GM23248 (cell line): ENCODE results near the gene HOXA4. TPM values are rescaled to one million over a fixed set of nuclear protein-coding genes. Genes with fewer than 3 reads are reported as not detected.

ENCODE experiments used
- DNase-seq: peaks from one replicate; pipeline ENCODE4 v3.0.0-alpha.2; 2015
- H2AFZ ChIP-seq: fragments of 200-600 bp; sonication (generic); 2 replicates; pipeline ENCODE4 v1.6.1; 2016; ENCODE audit warnings: antibody characterized with exemption
- H3F3A ChIP-seq: fragments of 200-600 bp; sonication (generic); 2 replicates; pipeline ENCODE4 v1.6.1; 2016; ENCODE audit warnings: mild to moderate bottlenecking, antibody characterized with exemption, mixed run types; ENCODE audit not compliant: insufficient read depth
- H3K27ac ChIP-seq: fragments of 200-600 bp; sonication (generic); 2 replicates; pipeline ENCODE4 v1.5.1; 2016; ENCODE audit warnings: mild to moderate bottlenecking
- H3K27me3 ChIP-seq: fragments of 200-600 bp; sonication (generic); replicated peaks from 2 replicates; pipeline ENCODE4 v1.6.1; 2016; ENCODE audit warnings: mild to moderate bottlenecking; ENCODE audit not compliant: insufficient read depth
- H3K36me3 ChIP-seq: fragments of 200-600 bp; sonication (generic); 2 replicates; pipeline ENCODE4 v1.6.1; 2016; ENCODE audit warnings: low read depth, mild to moderate bottlenecking
- H3K4me1 ChIP-seq: fragments of 200-600 bp; sonication (generic); 2 replicates; pipeline ENCODE4 v1.6.1; 2016; ENCODE audit warnings: mild to moderate bottlenecking; ENCODE audit not compliant: insufficient read depth
- H3K4me2 ChIP-seq: fragments of 200-600 bp; sonication (generic); one replicate; pipeline ENCODE4 v1.6.1; 2016; ENCODE audit warnings: mild to moderate bottlenecking; ENCODE audit not compliant: unreplicated experiment
- H3K4me3 ChIP-seq: fragments of 200-600 bp; sonication (generic); 2 replicates; pipeline ENCODE4 v1.5.1; 2016; ENCODE audit warnings: mild to moderate bottlenecking
- H3K79me2 ChIP-seq: fragments of 200-600 bp; sonication (generic); 2 replicates; pipeline ENCODE4 v1.6.1; 2016; ENCODE audit warnings: mild to moderate bottlenecking; ENCODE audit not compliant: insufficient read depth
- H3K9ac ChIP-seq: fragments of 200-600 bp; sonication (generic); 2 replicates; pipeline ENCODE4 v1.6.1; 2016; ENCODE audit warnings: mild to moderate bottlenecking
- H3K9me2 ChIP-seq: fragments of 200-600 bp; sonication (generic); 2 replicates; pipeline ENCODE4 v1.6.1; 2016; ENCODE audit warnings: mixed run types, mild to moderate bottlenecking, moderate library complexity; ENCODE audit not compliant: insufficient read depth
- H3K9me3 ChIP-seq: fragments of 200-600 bp; sonication (generic); one replicate; pipeline ENCODE4 v1.6.1; 2017; ENCODE audit warnings: low read depth
- H4K20me1 ChIP-seq: fragments of 200-600 bp; sonication (generic); 2 replicates; pipeline ENCODE4 v1.6.0; 2016; ENCODE audit not compliant: insufficient read depth
- EZH2 ChIP-seq: fragments of 200-600 bp; sonication (generic); IDR thresholded peaks from 2 replicates; pipeline ENCODE4 v1.6.1; 2018; ENCODE audit warnings: antibody characterized with exemption, mild to moderate bottlenecking; ENCODE audit not compliant: insufficient read depth, poor library complexity, severe bottlenecking
- EZH2phosphoT487 ChIP-seq: fragments of 200-600 bp; sonication (generic); IDR thresholded peaks from 2 replicates; pipeline ENCODE4 v1.6.1; 2018; ENCODE audit warnings: antibody characterized with exemption, moderate library complexity, mild to moderate bottlenecking, low read depth; ENCODE audit not compliant: insufficient read depth
- WGBS, 2 experiments: methylation state at CpG; one replicate each; pipeline ENCODE4 v1.1.6; 2015 to 2017; ENCODE audit warnings: low lambda C conversion rate in 2 of 2, low coverage in 1 of 2; ENCODE audit errors: missing lambda C conversion rate in 2 of 2; 5-methylcytosine and 5-hydroxymethylcytosine counted together
- in situ Hi-C: fragments of 300-500 bp; cut with MboI; formaldehyde crosslinking; loops from 2 replicates; pipeline ENCODE4 v1.15.0; 2020
- polyA plus RNA-seq: library from polyadenylated mRNA; unstranded; fragments of >200 nt; fragmentation: Nextera tagmentation; extraction: Ambion mirVana; gene quantifications from 2 replicates; pipeline ENCODE4 v1.2.1, GENCODE V29; 2016
- total RNA-seq: library from RNA; depleted of rRNA; stranded (reverse); fragments of >200 nt; shearing (Covaris generic); gene quantifications from 2 replicates; pipeline ENCODE4 v1.2.3, GENCODE V29; 2014

HOXA4 gene
- total and polyA plus RNA-seq, 2 experiments from 2014 or later = 1.8 to 3.1 TPM

DNA sequence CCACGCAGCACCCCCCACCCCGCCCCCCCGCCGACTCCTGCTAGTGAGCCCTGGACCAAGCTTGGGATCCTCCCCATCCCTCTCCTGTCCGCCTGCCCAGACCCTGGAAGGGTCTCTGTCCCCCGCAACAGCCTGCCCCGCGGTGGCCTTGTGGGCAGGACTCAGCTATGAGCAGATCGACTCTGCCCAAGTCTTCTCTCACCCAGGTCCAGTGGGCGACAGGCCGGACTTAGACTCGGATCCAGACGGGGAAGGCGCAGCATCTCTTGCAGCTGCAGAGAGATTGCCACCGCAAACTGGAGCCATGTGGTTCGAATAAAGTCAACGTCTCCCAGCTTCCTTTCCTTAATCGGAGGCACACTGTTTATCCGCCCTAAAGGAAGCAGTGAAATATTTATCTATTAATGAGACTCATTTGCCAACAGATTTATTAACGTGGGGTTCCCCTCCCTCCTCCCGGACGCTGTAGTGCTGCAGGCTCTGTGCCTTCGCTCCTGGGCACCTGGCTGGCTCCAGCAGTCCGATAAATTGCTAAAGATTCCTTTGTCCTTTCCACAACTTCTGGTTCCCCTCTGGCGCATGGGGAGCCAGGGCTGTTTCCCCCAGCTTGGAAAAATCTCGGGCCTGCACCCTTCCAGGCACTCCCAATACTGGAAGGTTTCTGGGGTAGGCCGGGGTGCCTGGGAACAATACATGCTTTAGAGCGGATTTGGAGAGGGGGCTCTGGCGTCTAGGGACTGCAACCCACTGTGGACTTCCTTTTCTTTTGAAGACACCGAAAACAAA, 26.6 kb upstream of the HOXA4 start:
- no peaks in the 10 kb centered on the region for H4K20me1 ChIP-seq
- peak overlapping the region; percentile 80 for H3K9ac ChIP-seq
- TF ChIP-seq EZH2 (no peak), EZH2phosphoT487 (no peak)
- no peaks in the 10 kb centered on the region for H3K9me2 ChIP-seq
- peak; percentile 57 for DNase-seq
- peak overlapping the region; percentile 93 for H3K4me2 ChIP-seq
- H3K36me3 ChIP-seq = no peaks in the 10 kb centered on the region
- H2AFZ ChIP-seq = peak overlapping the region; percentile 96
- H3K4me3 ChIP-seq = peak overlapping the region; percentile 88
- in situ Hi-C loops = loop anchor here (10.0 kb wide), 3 partner anchors 302 to 1292 kb away; no protein-coding TSS in a partner anchor
- H3F3A ChIP-seq = peaks cover 9% of the 10 kb centered on the region; the same call in 1 of the 2 replicates
- no peak overlapping the region for H3K27ac ChIP-seq
- peaks cover 12% of the 10 kb centered on the region for H3K4me1 ChIP-seq
- H3K9me3 ChIP-seq = no peaks in the 10 kb centered on the region
- H3K79me2 ChIP-seq = peaks cover 48% of the 10 kb centered on the region
- H3K27me3 ChIP-seq = no peaks in the 10 kb centered on the region
- 30 to 32% methylated on average over 26 to 28 of the region's 30 CpGs for WGBS, 2 experiments

DNA sequence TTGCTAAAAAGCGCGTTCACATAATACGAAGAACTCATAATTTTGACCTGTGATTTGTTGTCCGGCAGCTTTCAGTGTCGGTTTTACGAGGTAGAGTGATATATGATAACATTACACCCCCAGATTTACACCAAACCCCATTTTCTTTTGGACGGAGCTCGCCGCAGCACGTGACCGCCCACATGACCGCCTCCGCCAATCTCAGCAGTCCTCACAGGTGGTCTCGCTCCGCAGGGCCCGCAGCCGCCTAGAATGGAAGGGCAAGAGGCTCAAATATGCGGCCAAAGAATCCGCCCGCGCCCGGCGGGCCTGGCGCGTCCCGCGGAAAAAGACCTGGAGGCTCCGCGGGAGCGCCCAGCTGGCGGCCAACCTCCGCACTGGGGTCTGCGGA, 25.9 kb upstream of the HOXA4 start, which contains the start of gene HOXA7:
TSS of gene HOXA7 (minus strand) at position 168 of the 391 bp plus-strand sequence. CDS start at position 38, 130 bp downstream.
- peaks cover 48% of the 10 kb centered on the region for H3K79me2 ChIP-seq
- H3K36me3 ChIP-seq = no peaks in the 10 kb centered on the region
- H3K4me2 ChIP-seq = peak within 1 kb of the TSS; percentile 93
- in situ Hi-C loops = loop anchor here (10.0 kb wide), 3 partner anchors 302 to 1292 kb away; no protein-coding TSS in a partner anchor
- peaks cover 12% of the 10 kb centered on the region for H3K4me1 ChIP-seq
- H3F3A ChIP-seq = peaks cover 12% of the 10 kb centered on the region; the same call in 1 of the 2 replicates
- peak within 1 kb of the TSS; percentile 80 for H3K9ac ChIP-seq
- TF ChIP-seq EZH2 = no peak
- no peak for TF ChIP-seq EZH2phosphoT487
- H2AFZ ChIP-seq = peak within 1 kb of the TSS; percentile 96
- peak; percentile 91 for DNase-seq
- no peaks in the 10 kb centered on the region for H3K27me3 ChIP-seq
- 1% methylated on average over 26 to 33 of the region's 33 CpGs for WGBS, 2 experiments
- H3K9me3 ChIP-seq = no peaks in the 10 kb centered on the region
- H3K4me3 ChIP-seq = peak within 1 kb of the TSS; percentile 88
- no peaks in the 10 kb centered on the region for H3K9me2 ChIP-seq
- no peaks in the 10 kb centered on the region for H4K20me1 ChIP-seq
- peak within 1 kb of the TSS; percentile 49 for H3K27ac ChIP-seq

GRCh38 chr7:27155816-27156507, 25.4 kb upstream of the HOXA4 start:
- Histone ChIP-seq H3K9me2 (no peaks in the 10 kb centered on the region), H3K9me3 (no peaks in the 10 kb centered on the region), H3K4me1 (peaks cover 12% of the 10 kb centered on the region), H3K9ac (peak overlapping the region; percentile 80), H2AFZ (peak overlapping the region; percentile 96), H3K27ac (peak overlapping the region; percentile 49), H3F3A (peaks cover 14% of the 10 kb centered on the region; the same call in 1 of the 2 replicates), H3K4me3 (peak overlapping the region; percentile 88), H3K79me2 (peaks cover 49% of the 10 kb centered on the region), H3K4me2 (peak overlapping the region; percentile 93), H3K27me3 (no peaks in the 10 kb centered on the region), H3K36me3 (no peaks in the 10 kb centered on the region), H4K20me1 (no peaks in the 10 kb centered on the region)
- DNase-seq = peak; percentile 78
- in situ Hi-C loops = loop anchor here (10.0 kb wide), 3 partner anchors 301 to 1291 kb away; no protein-coding TSS in a partner anchor
- WGBS, 2 experiments = 1 to 2% methylated on average over 63 of the region's 63 CpGs
- TF ChIP-seq EZH2phosphoT487 (no peak), EZH2 (no peak)
